ENCODE measurements around the gene LPGAT1.

- TF ChIP-seq, protein P1, sequence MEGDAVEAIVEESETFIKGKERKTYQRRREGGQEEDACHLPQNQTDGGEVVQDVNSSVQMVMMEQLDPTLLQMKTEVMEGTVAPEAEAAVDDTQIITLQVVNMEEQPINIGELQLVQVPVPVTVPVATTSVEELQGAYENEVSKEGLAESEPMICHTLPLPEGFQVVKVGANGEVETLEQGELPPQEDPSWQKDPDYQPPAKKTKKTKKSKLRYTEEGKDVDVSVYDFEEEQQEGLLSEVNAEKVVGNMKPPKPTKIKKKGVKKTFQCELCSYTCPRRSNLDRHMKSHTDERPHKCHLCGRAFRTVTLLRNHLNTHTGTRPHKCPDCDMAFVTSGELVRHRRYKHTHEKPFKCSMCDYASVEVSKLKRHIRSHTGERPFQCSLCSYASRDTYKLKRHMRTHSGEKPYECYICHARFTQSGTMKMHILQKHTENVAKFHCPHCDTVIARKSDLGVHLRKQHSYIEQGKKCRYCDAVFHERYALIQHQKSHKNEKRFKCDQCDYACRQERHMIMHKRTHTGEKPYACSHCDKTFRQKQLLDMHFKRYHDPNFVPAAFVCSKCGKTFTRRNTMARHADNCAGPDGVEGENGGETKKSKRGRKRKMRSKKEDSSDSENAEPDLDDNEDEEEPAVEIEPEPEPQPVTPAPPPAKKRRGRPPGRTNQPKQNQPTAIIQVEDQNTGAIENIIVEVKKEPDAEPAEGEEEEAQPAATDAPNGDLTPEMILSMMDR (IDR thresholded peaks at IDR 0.05), result no peak
- no peak for TF ChIP-seq POLR2AphosphoS5 (IDR thresholded peaks at IDR 0.05)
Measured at GRCh38 chr1:211739671-211740411, 90.7 kb downstream of the LPGAT1 start.
